Measurements from ENCODE around the gene GATA2. TPM values are rescaled to one million over a fixed set of nuclear protein-coding genes. Genes with fewer than 3 reads are reported as not detected.

Gene GATA2
- total RNA-seq, 6 experiments from 2014 or later, result 71.0 to 97.5 (median 79.6) TPM

GRCh38 chr3:128438488-128439072 lies 54.4 kb downstream of the GATA2 start:
- peaks cover 27% of the 10 kb centered on the region for H3K27me3 Mint-ChIP-seq (ENCODE audit: insufficient read depth)
- H3K27ac Mint-ChIP-seq, result no peak overlapping the region
- H3K9me3 Mint-ChIP-seq, result peaks cover 4% of the 10 kb centered on the region; the same call in 1 of the 2 replicates
- peaks cover 27% of the 10 kb centered on the region for H3K4me1 Mint-ChIP-seq (ENCODE audit: low read depth)
- TF ChIP-seq CTCF (IDR thresholded peaks at IDR 0.05), result peak; percentile 53
- no peak for DNase-seq
- H3K36me3 Mint-ChIP-seq (ENCODE audit: low read depth), result peaks cover 4% of the 10 kb centered on the region
- H3K4me3 Mint-ChIP-seq, result no peak overlapping the region

GRCh38 chr3:128436214-128436613 lies 56.8 kb downstream of the GATA2 start:
- H3K36me3 Mint-ChIP-seq (ENCODE audit: low read depth), result peaks cover 4% of the 10 kb centered on the region
- no peak overlapping the region for H3K4me3 Mint-ChIP-seq
- H3K27me3 Mint-ChIP-seq (ENCODE audit: insufficient read depth), result peaks cover 26% of the 10 kb centered on the region
- DNase-seq, result peak; percentile 34
- peaks cover 4% of the 10 kb centered on the region; the same call in 1 of the 2 replicates for H3K9me3 Mint-ChIP-seq
- peak; percentile 13; the same call in 1 of the 2 replicates for TF ChIP-seq CTCF (IDR thresholded peaks at IDR 0.05)
- H3K4me1 Mint-ChIP-seq (ENCODE audit: low read depth), result peaks cover 42% of the 10 kb centered on the region
- H3K27ac Mint-ChIP-seq, result no peak overlapping the region

- no peak for DNase-seq
- no peak for TF ChIP-seq CTCF (IDR thresholded peaks at IDR 0.05)
- Mint-ChIP-seq H3K4me1 (ENCODE audit: low read depth) (peaks cover 42% of the 10 kb centered on the region), H3K4me3 (no peak overlapping the region), H3K27me3 (ENCODE audit: insufficient read depth) (peaks cover 25% of the 10 kb centered on the region), H3K9me3 (peaks cover 4% of the 10 kb centered on the region; the same call in 1 of the 2 replicates), H3K27ac (no peak overlapping the region), H3K36me3 (ENCODE audit: low read depth) (peaks cover 4% of the 10 kb centered on the region)
Measured at GRCh38 chr3:128435561-128435960, 57.4 kb downstream of the GATA2 start.

DNA sequence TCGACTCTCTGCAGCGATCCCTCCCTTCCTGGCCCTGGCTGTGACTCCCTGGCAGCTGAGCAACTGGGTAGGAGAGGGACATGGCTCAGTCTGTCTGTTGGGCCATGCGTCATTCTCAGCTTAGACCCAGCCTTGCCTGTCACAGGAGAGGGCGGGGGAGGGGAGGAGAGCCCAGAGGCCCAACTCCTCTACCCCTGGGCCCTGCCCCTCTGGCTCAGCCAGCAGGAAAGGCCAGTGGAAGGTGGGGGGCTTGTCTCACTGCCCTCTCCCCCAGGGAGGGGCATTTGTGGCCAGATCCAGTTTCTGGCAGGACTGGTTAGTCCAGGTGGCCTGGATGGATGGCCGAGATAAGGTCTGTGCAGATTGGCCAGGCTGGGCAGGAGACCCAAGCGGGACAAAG lies 57.9 kb downstream of the GATA2 start:
- Mint-ChIP-seq H3K4me1 (ENCODE audit: low read depth) (peaks cover 42% of the 10 kb centered on the region), H3K27ac (no peak overlapping the region), H3K9me3 (peaks cover 4% of the 10 kb centered on the region; the same call in 1 of the 2 replicates), H3K36me3 (ENCODE audit: low read depth) (peaks cover 4% of the 10 kb centered on the region), H3K4me3 (no peak overlapping the region), H3K27me3 (ENCODE audit: insufficient read depth) (peaks cover 27% of the 10 kb centered on the region)
- no peak for TF ChIP-seq CTCF (IDR thresholded peaks at IDR 0.05)
- DNase-seq, result no peak

DNA sequence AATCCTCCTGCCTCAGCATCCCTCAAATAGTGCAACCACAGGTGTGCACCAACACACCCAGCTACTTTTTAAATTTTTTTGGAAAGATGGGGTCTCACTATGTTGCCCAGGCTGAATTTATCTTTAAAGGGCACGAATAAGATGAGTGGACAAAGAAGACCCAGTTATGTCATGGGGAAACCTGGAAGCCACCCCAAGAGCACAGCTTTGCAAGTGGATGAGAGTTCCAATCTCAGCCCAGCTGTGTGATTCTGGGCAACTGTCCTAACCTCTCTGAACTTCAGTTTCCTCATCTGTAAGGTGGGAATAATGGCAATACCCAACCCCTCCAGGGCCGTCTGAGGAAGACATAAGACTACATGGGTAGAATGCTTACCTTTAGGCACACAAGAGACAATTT lies 58.5 kb downstream of the GATA2 start:
- Mint-ChIP-seq H3K27me3 (ENCODE audit: insufficient read depth) (peaks cover 28% of the 10 kb centered on the region), H3K27ac (no peak overlapping the region), H3K36me3 (ENCODE audit: low read depth) (peaks cover 3% of the 10 kb centered on the region), H3K4me1 (ENCODE audit: low read depth) (peaks cover 39% of the 10 kb centered on the region), H3K9me3 (peaks cover 4% of the 10 kb centered on the region; the same call in 1 of the 2 replicates), H3K4me3 (no peak overlapping the region)
- no peak for DNase-seq
- TF ChIP-seq CTCF (IDR thresholded peaks at IDR 0.05), result no peak
